Prostate gland (tissue), 2 donors: ENCODE measurements around the gene SMIM29.

Experiments
- POLR2AphosphoS5 ChIP-seq: sonication (generic); formaldehyde crosslinking; IDR thresholded peaks from one replicate; pipeline ENCODE4 v1.6.1; 2017; ENCODE audit warnings: antibody characterized with exemption
- TF ChIP-seq, protein P1 (sequence below), 4 experiments: fragments of 200-600 bp in 2 of 4; fragments of 450-650 bp in 2 of 4; sonication (generic) in 2 of 4; IDR thresholded peaks; 1 replicate in 3 of 4; 2 replicates in 1 of 4; pipeline ENCODE4 v1.5.1; 2016 to 2019; ENCODE audit warnings: antibody characterized with exemption in 4 of 4, mild to moderate bottlenecking in 2 of 4, moderate library complexity in 2 of 4

- TF ChIP-seq, protein P1, sequence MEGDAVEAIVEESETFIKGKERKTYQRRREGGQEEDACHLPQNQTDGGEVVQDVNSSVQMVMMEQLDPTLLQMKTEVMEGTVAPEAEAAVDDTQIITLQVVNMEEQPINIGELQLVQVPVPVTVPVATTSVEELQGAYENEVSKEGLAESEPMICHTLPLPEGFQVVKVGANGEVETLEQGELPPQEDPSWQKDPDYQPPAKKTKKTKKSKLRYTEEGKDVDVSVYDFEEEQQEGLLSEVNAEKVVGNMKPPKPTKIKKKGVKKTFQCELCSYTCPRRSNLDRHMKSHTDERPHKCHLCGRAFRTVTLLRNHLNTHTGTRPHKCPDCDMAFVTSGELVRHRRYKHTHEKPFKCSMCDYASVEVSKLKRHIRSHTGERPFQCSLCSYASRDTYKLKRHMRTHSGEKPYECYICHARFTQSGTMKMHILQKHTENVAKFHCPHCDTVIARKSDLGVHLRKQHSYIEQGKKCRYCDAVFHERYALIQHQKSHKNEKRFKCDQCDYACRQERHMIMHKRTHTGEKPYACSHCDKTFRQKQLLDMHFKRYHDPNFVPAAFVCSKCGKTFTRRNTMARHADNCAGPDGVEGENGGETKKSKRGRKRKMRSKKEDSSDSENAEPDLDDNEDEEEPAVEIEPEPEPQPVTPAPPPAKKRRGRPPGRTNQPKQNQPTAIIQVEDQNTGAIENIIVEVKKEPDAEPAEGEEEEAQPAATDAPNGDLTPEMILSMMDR (IDR thresholded peaks at IDR 0.05), result no peak
- no peak for TF ChIP-seq POLR2AphosphoS5
Measured at GRCh38 chr6:34227761-34228421, 20.9 kb downstream of the SMIM29 start.
